Esophagus squamous epithelium (tissue), 5 donors: Measurements from ENCODE around the gene DENND5B. TPM values are rescaled to one million over a fixed set of nuclear protein-coding genes. Genes with fewer than 3 reads are reported as not detected.

Experiments used
- DNase-seq: peaks from one replicate; lab custom pipeline; 2025; lab: John Stamatoyannopoulos, UW
- H3K27ac ChIP-seq, 4 donors: fragments of 200-600 bp; sonication (generic); one replicate each; pipeline ENCODE4 v1.5.1; 2016 to 2019; ENCODE audit warnings: mild to moderate bottlenecking in 1 of 4
- H3K27me3 ChIP-seq, 4 donors: fragments of 200-600 bp; sonication (generic); 1 replicate in 3 of 4; 2 replicates in 1 of 4; pipeline versions ENCODE4 v1.5.1 to v1.6.0; 2017 to 2021; ENCODE audit warnings: antibody characterized with exemption in 1 of 4
- H3K36me3 ChIP-seq, 3 donors: fragments of 200-600 bp; sonication (generic); one replicate each; pipeline ENCODE4 v1.5.1; 2016 to 2019
- H3K4me1 ChIP-seq, 3 donors: fragments of 200-600 bp; sonication (generic); one replicate each; pipeline ENCODE4 v1.5.1; 2017 to 2019
- H3K4me3 ChIP-seq, 4 donors: fragments of 200-600 bp; sonication (generic); 1 replicate in 3 of 4; 2 replicates in 1 of 4; pipeline ENCODE4 v1.5.1; 2016 to 2019; ENCODE audit warnings: mild to moderate bottlenecking in 2 of 4, moderate library complexity in 1 of 4
- H3K9me3 ChIP-seq, 3 donors: fragments of 200-600 bp; sonication (generic); one replicate each; pipeline ENCODE4 v1.5.1; 2016 to 2019
- CTCF ChIP-seq, 6 experiments: fragments of 450-650 bp in 4 of 6; fragments of 200-600 bp in 2 of 6; sonication (generic) in 2 of 6; IDR thresholded peaks; one replicate each; pipeline ENCODE4 v1.5.1; 2016 to 2019; ENCODE audit warnings: antibody characterized with exemption in 6 of 6, mild to moderate bottlenecking in 4 of 6, moderate library complexity in 4 of 6
- POLR2A ChIP-seq, 4 donors: fragments of 450-650 bp; IDR thresholded peaks; one replicate each; pipeline ENCODE4 v1.6.1; 2017; ENCODE audit warnings: antibody characterized with exemption in 4 of 4, mild to moderate bottlenecking in 4 of 4, moderate library complexity in 3 of 4
- WGBS, 2 donors: methylation state at CpG; one replicate each; pipeline ENCODE4 v1.1.5; 2018; 5-methylcytosine and 5-hydroxymethylcytosine counted together
- intact Hi-C: fragments of 100-400 bp; cut with DNase I; formaldehyde crosslinking; loops from one replicate; pipeline ENCODE4 v1.15.0; 2022
- total RNA-seq, 4 donors: library from RNA; depleted of rRNA; stranded (reverse); fragments of >200 nt; gene quantifications; one replicate each; pipeline ENCODE4 v1.1.0, GENCODE V29; 2016
- donor health status: DM: yes; HTN: yes; CAD: no.

Gene DENND5B
- total RNA-seq, 4 donors from 2014 or later, result 0.38 to 5.3 (median 1.5) TPM

GRCh38 chr12:31488737-31489338 lies 102.1 kb downstream of the DENND5B start:
- DNase-seq, result no peak
- no peak overlapping the region for H3K4me3 ChIP-seq
- WGBS, 2 donors, result 67 to 71% methylated on average over 4 of the region's 4 CpGs
- intact Hi-C loops, result no loop called here
- peaks cover 0 to 20% (median 3%) of the 10 kb centered on the region in 3 donors for H3K4me1 ChIP-seq
- H3K36me3 ChIP-seq, result no peaks in the 10 kb centered on the region
- H3K27ac ChIP-seq, result no peak overlapping the region
- H3K27me3 ChIP-seq, result no peaks in the 10 kb centered on the region
- TF ChIP-seq CTCF (IDR thresholded peaks at IDR 0.05) (no peak), POLR2A (IDR thresholded peaks at IDR 0.05) (no peak)
- no peaks in the 10 kb centered on the region for H3K9me3 ChIP-seq

GRCh38 chr12:31485571-31485970 lies 105.4 kb downstream of the DENND5B start:
- no peaks in the 10 kb centered on the region for H3K9me3 ChIP-seq
- H3K27me3 ChIP-seq, result no peaks in the 10 kb centered on the region
- no peak overlapping the region for H3K27ac ChIP-seq
- H3K36me3 ChIP-seq, result no peaks in the 10 kb centered on the region
- intact Hi-C loops, result no loop called here
- no peak for DNase-seq
- no peak overlapping the region for H3K4me3 ChIP-seq
- TF ChIP-seq CTCF (IDR thresholded peaks at IDR 0.05) (no peak), POLR2A (IDR thresholded peaks at IDR 0.05) (no peak)
- no peaks in the 10 kb centered on the region for H3K4me1 ChIP-seq

- no peak overlapping the region for H3K27ac ChIP-seq
- intact Hi-C loops, result no loop called here
- no peaks in the 10 kb centered on the region for H3K9me3 ChIP-seq
- H3K4me3 ChIP-seq, result no peak overlapping the region
- H3K36me3 ChIP-seq, result no peaks in the 10 kb centered on the region
- H3K27me3 ChIP-seq, result no peaks in the 10 kb centered on the region
- no peak for DNase-seq
- WGBS, 2 donors, result 84 to 90% methylated on average over 3 of the region's 3 CpGs
- H3K4me1 ChIP-seq, result no peaks in the 10 kb centered on the region
- TF ChIP-seq POLR2A (IDR thresholded peaks at IDR 0.05) (no peak), CTCF (IDR thresholded peaks at IDR 0.05) (no peak)
Observed at GRCh38 chr12:31482816-31483215, 108.1 kb downstream of the DENND5B start.

DNA sequence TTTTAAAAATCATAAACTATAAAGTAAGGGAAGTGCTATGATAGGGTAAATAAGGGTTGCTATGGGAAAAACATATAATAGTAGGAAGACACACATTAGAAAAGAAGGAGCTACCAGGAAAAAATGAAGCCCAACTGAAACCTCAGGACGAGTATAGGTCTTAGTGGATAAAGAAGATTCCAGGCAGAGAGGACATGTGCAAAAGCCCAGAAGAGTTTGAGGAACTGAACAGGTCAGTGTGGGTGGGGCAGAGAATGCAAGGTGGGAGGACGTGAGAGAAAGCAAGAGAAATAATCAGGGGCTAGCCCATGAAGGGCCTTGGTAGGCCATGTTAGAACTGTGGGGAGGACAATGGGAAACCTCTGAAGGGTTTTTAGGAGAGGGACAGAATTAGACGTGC lies 109.5 kb downstream of the DENND5B start:
- Histone ChIP-seq H3K27me3 (no peaks in the 10 kb centered on the region), H3K36me3 (no peaks in the 10 kb centered on the region), H3K9me3 (no peaks in the 10 kb centered on the region), H3K4me3 (no peak overlapping the region), H3K4me1 (no peaks in the 10 kb centered on the region), H3K27ac (no peak overlapping the region)
- TF ChIP-seq POLR2A (IDR thresholded peaks at IDR 0.05), result no peak
- TF ChIP-seq CTCF (IDR thresholded peaks at IDR 0.05), result no peak
- no peak for DNase-seq
- intact Hi-C loops, result no loop called here
- 48 to 53% methylated on average over 3 of the region's 3 CpGs for WGBS, 2 donors

- no peaks in the 10 kb centered on the region for H3K36me3 ChIP-seq
- DNase-seq, result no peak
- no peaks in the 10 kb centered on the region for H3K9me3 ChIP-seq
- TF ChIP-seq CTCF (IDR thresholded peaks at IDR 0.05), result no peak
- no peak for TF ChIP-seq POLR2A (IDR thresholded peaks at IDR 0.05)
- WGBS, 2 donors, result 81 to 90% methylated on average over 5 of the region's 5 CpGs
- no peaks in the 10 kb centered on the region for H3K27me3 ChIP-seq
- H3K4me3 ChIP-seq, result no peak overlapping the region
- no peaks in the 10 kb centered on the region for H3K4me1 ChIP-seq
- intact Hi-C loops, result no loop called here
- no peak overlapping the region for H3K27ac ChIP-seq
Observed at GRCh38 chr12:31479516-31480210, 111.3 kb downstream of the DENND5B start.
